Activated naive CD4-positive, alpha-beta T cell treated with anti-CD3 and anti-CD28 coated beads for 36 hours (primary cell): Measurements from ENCODE around the gene LETM1. TPM values are rescaled to one million over a fixed set of nuclear protein-coding genes. Genes with fewer than 3 reads are reported as not detected.

Experiments used
- CTCF ChIA-PET: fragments of 350-600 bp; sonication (Branson Sonifier 250); formaldehyde crosslinking; loops from one replicate; lab custom pipeline; 2021; ENCODE audit warnings: antibody characterized with exemption; lab: Charles Lee
- DNase-seq: peaks from one replicate; pipeline ENCODE4 v3.0.0-alpha.2; 2020
- H3K27ac Mint-ChIP-seq: one replicate; pipeline ENCODE4 v1.8.0; 2021; ENCODE audit warnings: mild to moderate bottlenecking, mixed read lengths
- H3K27me3 Mint-ChIP-seq: one replicate; pipeline ENCODE4 v1.8.0; 2021; ENCODE audit warnings: low read depth, mixed read lengths
- H3K36me3 Mint-ChIP-seq: one replicate; pipeline ENCODE4 v1.8.0; 2021; ENCODE audit warnings: low read depth, mixed read lengths
- H3K4me1 Mint-ChIP-seq: one replicate; pipeline ENCODE4 v1.8.0; 2021; ENCODE audit warnings: low read depth, mixed read lengths
- H3K4me3 Mint-ChIP-seq: one replicate; pipeline ENCODE4 v1.8.0; 2021; ENCODE audit warnings: mild to moderate bottlenecking, moderate library complexity, mixed read lengths
- H3K9me3 Mint-ChIP-seq: one replicate; pipeline ENCODE4 v1.8.0; 2021; ENCODE audit warnings: mixed read lengths
- intact Hi-C: fragments of 100-400 bp; cut with micrococcal nuclease; formaldehyde crosslinking; loops from one replicate; pipeline ENCODE4 v1.15.1; 2023
- total RNA-seq, 2 experiments: library from RNA; stranded (reverse); gene quantifications; one replicate each; pipeline ENCODE4 v1.2.3, GENCODE V29; 2021

Gene LETM1
- total RNA-seq, 2 experiments from 2014 or later: 36.3 to 40.5 TPM

DNA sequence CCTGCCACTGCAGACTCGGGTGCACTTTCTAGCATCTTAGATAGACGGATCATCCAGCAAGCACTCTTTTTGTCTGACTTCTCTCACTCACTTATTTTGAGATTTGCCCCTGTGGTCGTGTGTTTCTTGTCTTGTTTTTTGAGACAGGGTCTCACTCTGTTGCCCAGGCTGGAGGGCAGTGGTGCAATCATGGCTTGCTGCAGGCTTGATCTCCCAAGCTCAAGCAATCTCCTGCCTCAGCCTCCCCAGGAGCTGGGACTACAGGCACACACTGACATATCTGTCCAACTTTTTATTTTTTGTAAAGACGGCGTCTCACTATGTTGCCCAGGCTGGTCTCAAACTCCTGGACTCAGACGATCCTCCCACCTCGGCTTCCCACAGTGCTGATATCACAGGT, 36.1 kb downstream of the LETM1 start:
- CTCF ChIA-PET: interaction anchor here (1.0 to 1.3 kb wide), 3 partner anchors 9 to 75 kb away, joined by 3 read pairs; no protein-coding TSS in a partner anchor
- no peaks in the 10 kb centered on the region for H3K9me3 Mint-ChIP-seq
- no peaks in the 10 kb centered on the region for H3K27me3 Mint-ChIP-seq
- H3K36me3 Mint-ChIP-seq: peaks cover 30% of the 10 kb centered on the region
- intact Hi-C loops: no loop called here
- H3K27ac Mint-ChIP-seq: no peak overlapping the region
- H3K4me1 Mint-ChIP-seq: no peaks in the 10 kb centered on the region
- DNase-seq: no peak
- no peak overlapping the region for H3K4me3 Mint-ChIP-seq

DNA sequence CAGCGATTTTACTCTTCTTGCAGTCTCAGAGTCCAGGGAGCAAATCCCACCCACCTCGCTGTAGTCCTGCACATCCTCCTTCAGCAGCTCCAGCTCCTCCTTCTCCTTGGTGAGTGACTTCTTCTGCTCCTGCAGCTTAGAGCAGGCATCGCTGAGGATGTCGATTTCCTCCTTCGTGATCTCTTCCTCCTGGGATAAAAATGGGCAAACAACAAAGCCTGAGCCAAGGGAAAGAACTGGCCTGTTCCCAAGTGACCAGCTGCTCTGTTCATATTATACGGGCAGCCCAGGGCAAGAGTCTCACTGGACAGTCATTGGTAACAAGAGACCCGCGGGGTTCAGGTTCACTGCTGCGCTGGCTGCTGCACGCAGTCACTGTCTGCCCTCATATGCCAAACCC, 36.7 kb downstream of the LETM1 start:
- Mint-ChIP-seq H3K4me1 (no peaks in the 10 kb centered on the region), H3K27me3 (no peaks in the 10 kb centered on the region), H3K4me3 (no peak overlapping the region), H3K9me3 (no peaks in the 10 kb centered on the region), H3K36me3 (peaks cover 29% of the 10 kb centered on the region), H3K27ac (no peak overlapping the region)
- intact Hi-C loops: no loop called here
- DNase-seq: no peak
- CTCF ChIA-PET: interaction anchor here (0.6 to 1.0 kb wide), 3 partner anchors 38 to 1292 kb away, joined by 3 to 4 read pairs (median 3); no protein-coding TSS in a partner anchor

DNA sequence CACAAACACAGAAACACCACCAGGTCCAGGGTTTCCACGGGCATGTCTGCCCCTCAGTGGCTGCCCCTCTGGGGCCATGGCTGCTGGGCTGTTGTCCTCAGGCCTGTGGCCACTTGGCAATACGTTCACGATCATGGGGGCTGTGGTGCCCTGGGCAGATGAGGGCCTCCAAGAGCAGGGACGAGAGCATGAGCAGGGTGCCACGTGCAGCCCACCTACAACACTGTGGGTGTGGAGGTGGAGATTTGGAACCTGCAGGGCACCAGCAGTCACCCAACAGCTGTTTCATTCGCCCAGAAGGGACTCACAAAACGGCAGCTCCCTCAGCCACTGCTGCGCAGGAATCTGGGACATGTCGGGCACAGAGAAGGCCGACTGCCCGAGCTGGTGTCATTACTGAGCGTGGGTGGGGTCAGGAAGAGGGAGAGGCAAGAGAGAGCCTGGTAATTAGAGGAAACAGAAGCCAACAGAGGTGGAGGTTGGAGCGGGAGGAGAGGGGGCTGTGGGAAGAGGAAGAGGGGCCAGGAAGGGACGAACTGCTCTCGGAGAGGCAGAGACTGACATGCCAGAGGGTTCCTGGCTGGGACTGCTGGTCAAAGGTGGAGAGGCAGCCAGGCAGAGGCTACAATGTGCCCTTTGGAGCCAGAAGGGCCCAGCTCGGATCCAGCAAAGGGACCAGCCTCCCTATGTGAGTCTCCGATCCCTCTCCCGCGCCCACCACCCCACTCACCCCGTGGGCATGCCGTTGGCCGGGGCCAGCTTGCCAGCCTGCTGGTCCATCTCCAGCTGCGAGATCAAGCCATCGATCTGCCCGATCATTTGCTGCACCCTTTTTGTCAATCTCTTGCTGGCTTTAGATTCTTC, 39.7 kb downstream of the LETM1 start:
- Mint-ChIP-seq H3K9me3 (no peaks in the 10 kb centered on the region), H3K4me3 (no peak overlapping the region), H3K4me1 (no peaks in the 10 kb centered on the region), H3K27ac (no peak overlapping the region), H3K36me3 (peaks cover 19% of the 10 kb centered on the region), H3K27me3 (no peaks in the 10 kb centered on the region)
- CTCF ChIA-PET: interaction anchor here (0.8 to 0.9 kb wide), 2 partner anchors 10 to 69 kb away, joined by 3 read pairs; no protein-coding TSS in a partner anchor
- intact Hi-C loops: no loop called here
- no peak for DNase-seq

DNA sequence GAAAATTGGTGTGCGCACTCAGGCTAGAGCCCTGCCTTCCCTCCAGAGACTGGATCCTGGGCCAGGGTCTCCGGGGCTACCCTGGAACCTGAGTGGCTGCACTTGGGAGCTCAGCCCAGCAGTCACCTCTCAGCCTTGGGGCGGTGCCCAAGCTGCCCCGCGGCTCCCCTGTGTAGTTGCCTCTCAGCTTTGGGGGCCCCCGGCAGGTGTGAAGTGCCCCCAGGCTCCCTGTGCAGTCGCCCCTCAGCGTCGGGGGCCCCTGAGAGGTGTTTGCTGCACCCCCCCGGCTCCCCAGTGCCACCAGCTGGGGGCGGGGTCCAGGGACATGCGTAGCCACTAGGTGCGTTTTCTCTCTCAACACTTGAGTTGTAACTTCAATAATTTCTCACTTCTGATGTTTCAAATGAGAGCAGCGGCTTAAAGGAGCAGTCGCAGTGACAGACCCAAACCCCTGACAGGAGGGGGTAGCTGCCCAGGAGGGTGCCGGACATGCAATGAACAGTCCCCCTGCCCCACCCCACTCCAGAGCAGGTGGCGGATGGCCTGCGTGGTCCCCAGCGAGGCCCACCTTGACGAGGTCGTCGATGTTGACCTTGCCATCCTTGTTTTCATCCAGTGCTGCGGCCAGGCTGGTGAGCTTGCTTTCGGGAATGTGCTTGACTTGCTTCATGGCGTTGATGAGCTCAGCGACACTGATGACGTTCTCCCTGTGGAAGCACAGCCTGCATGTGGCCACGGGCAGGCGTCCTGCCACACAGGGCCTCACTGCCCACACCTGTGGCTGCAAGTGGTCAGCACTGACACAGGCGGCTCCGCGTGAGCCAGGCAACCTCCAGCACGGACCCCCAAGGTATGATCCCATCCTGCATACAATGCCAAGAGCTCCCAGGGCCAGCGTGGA, 40.6 kb downstream of the LETM1 start:
- Mint-ChIP-seq H3K4me3 (no peak overlapping the region), H3K27ac (no peak overlapping the region), H3K9me3 (no peaks in the 10 kb centered on the region), H3K36me3 (peaks cover 19% of the 10 kb centered on the region), H3K4me1 (no peaks in the 10 kb centered on the region), H3K27me3 (no peaks in the 10 kb centered on the region)
- CTCF ChIA-PET: interaction anchor here (0.8 to 3.5 kb wide), 3 partner anchors 11 to 68 kb away, joined by 3 to 19 read pairs (median 3); no protein-coding TSS in a partner anchor
- no peak for DNase-seq
- intact Hi-C loops: no loop called here

DNA sequence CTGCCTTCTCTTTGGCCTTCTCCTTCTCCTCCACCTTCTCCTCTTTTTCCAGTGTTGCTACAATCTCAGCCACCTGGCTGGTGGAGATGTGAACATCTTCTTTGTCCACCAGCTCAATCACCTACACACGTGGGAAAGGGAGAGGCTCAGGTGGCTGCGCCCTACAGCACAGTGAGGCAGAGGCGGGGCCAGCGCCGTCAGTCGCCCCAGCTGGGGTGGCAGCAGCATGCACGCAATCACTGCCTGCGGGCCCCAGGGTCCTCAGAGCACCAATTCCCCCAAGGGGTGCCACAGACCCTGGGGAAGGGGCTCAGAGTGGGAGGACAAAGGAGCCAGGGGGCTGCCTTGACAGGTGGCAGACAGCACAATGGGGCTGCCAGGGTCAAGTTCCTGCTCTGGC, 41.5 kb downstream of the LETM1 start:
- no peaks in the 10 kb centered on the region for H3K4me1 Mint-ChIP-seq
- H3K27me3 Mint-ChIP-seq: no peaks in the 10 kb centered on the region
- H3K9me3 Mint-ChIP-seq: no peaks in the 10 kb centered on the region
- H3K4me3 Mint-ChIP-seq: no peak overlapping the region
- CTCF ChIA-PET: interaction anchor here (3.5 kb wide), 1 partner anchor 66 kb away, joined by 19 read pairs; no protein-coding TSS in a partner anchor
- no peak overlapping the region for H3K27ac Mint-ChIP-seq
- peaks cover 11% of the 10 kb centered on the region for H3K36me3 Mint-ChIP-seq
- intact Hi-C loops: loop anchor here (1.0 kb wide), 1 partner anchor 85 kb away; no protein-coding TSS in a partner anchor
- DNase-seq: no peak

DNA sequence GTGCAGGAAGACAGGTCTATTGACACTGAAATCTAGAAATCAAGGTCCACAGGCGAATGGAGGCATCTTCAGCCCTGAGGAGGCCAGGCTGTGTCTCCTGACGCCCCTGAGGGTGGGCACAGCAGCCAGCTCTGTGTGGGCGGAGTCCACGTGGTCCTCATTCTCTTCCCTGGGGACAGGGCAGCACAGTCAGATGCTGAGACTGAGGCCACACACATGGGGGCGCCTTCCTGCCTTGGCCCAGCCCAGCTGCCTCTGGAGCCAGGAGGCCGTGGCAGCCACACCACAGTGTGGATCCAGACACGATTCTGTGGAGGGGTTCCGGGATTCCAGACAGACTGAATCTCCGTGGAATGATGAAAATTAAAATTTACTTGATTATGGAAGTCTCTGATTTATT, 42.0 kb downstream of the LETM1 start:
- Mint-ChIP-seq H3K4me1 (no peaks in the 10 kb centered on the region), H3K27me3 (no peaks in the 10 kb centered on the region), H3K36me3 (peaks cover 8% of the 10 kb centered on the region), H3K9me3 (no peaks in the 10 kb centered on the region), H3K4me3 (no peak overlapping the region), H3K27ac (no peak overlapping the region)
- CTCF ChIA-PET: interaction anchor here (3.5 kb wide), 1 partner anchor 66 kb away, joined by 19 read pairs; no protein-coding TSS in a partner anchor
- no peak for DNase-seq
- intact Hi-C loops: loop anchor here (1.0 kb wide), 1 partner anchor 85 kb away; no protein-coding TSS in a partner anchor

DNA sequence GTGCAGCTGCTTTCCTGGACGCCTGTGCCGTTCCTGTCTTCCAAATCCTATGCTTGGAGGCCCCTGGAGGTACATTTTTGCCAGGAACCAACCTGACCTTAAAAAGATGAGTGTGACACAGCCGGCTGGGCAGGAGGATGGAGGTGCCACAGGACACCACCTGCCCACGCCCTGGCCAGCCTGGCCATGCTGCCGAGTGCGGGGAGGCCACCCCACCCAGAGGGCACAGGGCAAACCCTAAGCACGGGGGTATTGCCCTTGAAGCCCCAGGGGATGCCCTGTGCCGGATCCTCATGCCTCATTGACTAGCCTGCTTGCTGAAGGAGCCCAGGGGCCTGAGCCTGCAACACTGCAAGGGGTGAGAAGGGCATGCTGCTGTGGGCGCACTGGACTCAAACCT, 42.7 kb downstream of the LETM1 start:
- Mint-ChIP-seq H3K27me3 (no peaks in the 10 kb centered on the region), H3K4me1 (no peaks in the 10 kb centered on the region), H3K9me3 (no peaks in the 10 kb centered on the region), H3K36me3 (peaks cover 8% of the 10 kb centered on the region), H3K27ac (no peak overlapping the region), H3K4me3 (no peak overlapping the region)
- intact Hi-C loops: no loop called here
- CTCF ChIA-PET: interaction anchor here (0.5 to 3.5 kb wide), 2 partner anchors 65 to 70 kb away, joined by 5 to 19 read pairs; no protein-coding TSS in a partner anchor
- DNase-seq: no peak

DNA sequence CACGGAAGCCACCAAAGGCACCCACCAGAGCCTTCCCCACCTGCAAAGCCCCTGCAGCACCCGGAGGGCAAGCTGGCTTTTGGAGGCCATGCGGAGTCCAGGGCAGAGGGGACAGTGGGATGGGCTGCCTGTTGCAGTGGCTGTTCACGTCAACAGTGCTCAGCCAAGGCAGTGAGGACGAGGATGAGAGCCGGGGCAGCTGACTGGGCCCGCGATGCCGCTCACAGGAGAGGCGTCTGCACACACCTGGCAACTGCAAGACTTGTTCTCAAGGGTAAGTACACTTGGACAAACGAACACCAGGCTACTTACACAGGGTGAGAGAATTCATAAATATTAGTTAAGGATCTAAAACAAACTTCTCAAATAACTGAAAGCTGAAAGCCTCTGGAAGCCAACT, 43.2 kb downstream of the LETM1 start:
- H3K36me3 Mint-ChIP-seq: peaks cover 8% of the 10 kb centered on the region
- H3K27ac Mint-ChIP-seq: no peak overlapping the region
- no peaks in the 10 kb centered on the region for H3K9me3 Mint-ChIP-seq
- H3K4me3 Mint-ChIP-seq: no peak overlapping the region
- intact Hi-C loops: no loop called here
- DNase-seq: no peak
- CTCF ChIA-PET: interaction anchor here (0.6 to 3.5 kb wide), 6 partner anchors 29 to 919 kb away, joined by 3 to 19 read pairs (median 4); no protein-coding TSS in a partner anchor
- H3K4me1 Mint-ChIP-seq: no peaks in the 10 kb centered on the region
- H3K27me3 Mint-ChIP-seq: no peaks in the 10 kb centered on the region

DNA sequence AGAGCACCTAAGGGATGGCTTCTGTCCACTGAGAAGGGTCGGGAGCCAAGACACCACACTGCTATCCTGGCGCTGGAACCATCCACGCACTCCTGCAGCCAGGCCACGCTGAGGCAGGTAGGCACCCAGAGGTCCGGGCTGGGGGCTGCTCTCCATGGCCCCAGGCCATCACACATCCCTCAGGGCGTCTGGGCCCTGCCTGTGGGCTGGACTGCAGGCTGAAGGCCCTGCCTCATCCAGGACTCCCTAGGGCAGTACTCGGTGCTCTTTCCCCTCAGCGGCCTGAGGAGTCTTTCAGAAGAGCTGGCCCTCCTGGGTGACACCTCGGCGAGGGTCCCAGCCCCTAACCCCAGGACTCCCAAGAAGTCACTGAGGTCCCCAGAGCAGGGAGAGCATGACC, 45.2 kb downstream of the LETM1 start:
- Mint-ChIP-seq H3K4me1 (no peaks in the 10 kb centered on the region), H3K36me3 (no peaks in the 10 kb centered on the region), H3K4me3 (no peak overlapping the region), H3K27me3 (no peaks in the 10 kb centered on the region), H3K9me3 (no peaks in the 10 kb centered on the region), H3K27ac (no peak overlapping the region)
- intact Hi-C loops: loop anchor here (1.0 to 2.0 kb wide), 3 partner anchors 62 to 117 kb away; no protein-coding TSS in a partner anchor
- no peak for DNase-seq
- CTCF ChIA-PET: interaction anchor here (0.7 to 5.0 kb wide), 9 partner anchors 10 to 73 kb away, joined by 3 to 55 read pairs (median 5); partner anchors contain the start of gene LETM1

DNA sequence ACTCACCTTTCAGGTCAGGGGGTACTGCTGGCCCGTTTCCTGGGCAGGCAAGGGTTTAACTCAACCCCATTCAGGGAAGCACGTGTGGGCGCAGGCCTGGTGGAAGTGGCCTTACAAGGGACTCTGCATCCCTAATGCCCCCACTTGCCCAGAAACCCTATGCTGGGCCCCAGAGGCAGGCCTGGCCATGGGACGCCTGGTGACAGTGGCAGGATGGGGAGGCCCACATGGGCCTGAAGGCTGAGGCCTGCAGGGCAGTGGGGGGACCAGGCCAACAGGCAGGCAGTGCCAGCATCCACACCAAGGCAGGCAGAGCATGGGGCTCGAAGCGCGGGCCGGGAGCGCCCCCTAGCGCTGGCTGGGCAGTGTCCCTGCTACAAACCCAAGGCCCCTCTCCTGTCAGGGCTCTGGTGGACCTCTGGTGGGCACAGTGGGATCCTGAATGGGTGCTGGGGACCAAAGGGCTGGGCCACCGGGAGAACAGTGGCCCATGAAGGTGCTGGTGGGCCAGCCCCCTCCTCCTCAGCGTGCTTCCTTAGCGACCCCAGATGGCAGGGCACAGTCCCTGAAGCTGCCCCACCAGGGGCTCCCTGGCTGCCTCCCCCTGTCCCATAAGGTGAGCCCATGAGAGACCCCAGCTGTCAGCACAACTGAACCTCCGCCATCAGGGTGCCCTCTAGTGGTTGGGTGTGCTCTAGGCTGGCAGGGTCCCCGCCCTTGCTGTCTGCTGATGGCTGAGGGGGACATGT, 46.0 kb downstream of the LETM1 start:
- H3K9me3 Mint-ChIP-seq: no peaks in the 10 kb centered on the region
- DNase-seq: peak; percentile 84
- no peaks in the 10 kb centered on the region for H3K4me1 Mint-ChIP-seq
- H3K27me3 Mint-ChIP-seq: no peaks in the 10 kb centered on the region
- CTCF ChIA-PET: interaction anchor here (0.6 to 5.0 kb wide), 12 partner anchors 10 to 281 kb away, joined by 3 to 55 read pairs (median 4); partner anchors contain the start of gene LETM1
- no peak overlapping the region for H3K27ac Mint-ChIP-seq
- no peaks in the 10 kb centered on the region for H3K36me3 Mint-ChIP-seq
- intact Hi-C loops: loop anchor here (1.0 to 2.0 kb wide), 3 partner anchors 62 to 117 kb away; no protein-coding TSS in a partner anchor
- no peak overlapping the region for H3K4me3 Mint-ChIP-seq
